ENCODE measurements around the gene SNAPC4.

SNAPC4 gene

DNA sequence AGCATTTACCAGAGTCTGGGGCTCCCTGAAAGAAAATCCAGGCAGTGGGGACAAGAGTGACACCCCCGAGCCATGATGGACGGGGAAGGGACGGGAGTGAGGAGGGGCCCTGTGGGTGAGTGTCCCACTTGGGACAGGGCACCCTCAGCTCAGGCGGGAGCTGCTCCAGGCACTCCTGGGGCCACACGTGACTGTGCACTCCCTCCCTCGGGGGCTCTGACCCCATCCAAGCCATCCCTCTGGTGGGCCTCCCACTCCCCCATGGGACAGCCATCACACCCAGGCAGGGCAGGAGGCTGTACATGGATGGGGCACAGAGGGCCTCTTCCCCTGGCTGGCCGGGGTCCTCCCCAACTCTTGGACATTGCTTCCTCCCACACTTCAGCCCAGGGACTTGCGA, 23.5 kb downstream of the SNAPC4 start:
- H3K4me3 ChIP-seq (ENCODE audit: low read depth, low read length) = no peak overlapping the region
- peak; percentile 73 for DNase-seq (ENCODE audit: low read depth)
- TF ChIP-seq, protein P1, sequence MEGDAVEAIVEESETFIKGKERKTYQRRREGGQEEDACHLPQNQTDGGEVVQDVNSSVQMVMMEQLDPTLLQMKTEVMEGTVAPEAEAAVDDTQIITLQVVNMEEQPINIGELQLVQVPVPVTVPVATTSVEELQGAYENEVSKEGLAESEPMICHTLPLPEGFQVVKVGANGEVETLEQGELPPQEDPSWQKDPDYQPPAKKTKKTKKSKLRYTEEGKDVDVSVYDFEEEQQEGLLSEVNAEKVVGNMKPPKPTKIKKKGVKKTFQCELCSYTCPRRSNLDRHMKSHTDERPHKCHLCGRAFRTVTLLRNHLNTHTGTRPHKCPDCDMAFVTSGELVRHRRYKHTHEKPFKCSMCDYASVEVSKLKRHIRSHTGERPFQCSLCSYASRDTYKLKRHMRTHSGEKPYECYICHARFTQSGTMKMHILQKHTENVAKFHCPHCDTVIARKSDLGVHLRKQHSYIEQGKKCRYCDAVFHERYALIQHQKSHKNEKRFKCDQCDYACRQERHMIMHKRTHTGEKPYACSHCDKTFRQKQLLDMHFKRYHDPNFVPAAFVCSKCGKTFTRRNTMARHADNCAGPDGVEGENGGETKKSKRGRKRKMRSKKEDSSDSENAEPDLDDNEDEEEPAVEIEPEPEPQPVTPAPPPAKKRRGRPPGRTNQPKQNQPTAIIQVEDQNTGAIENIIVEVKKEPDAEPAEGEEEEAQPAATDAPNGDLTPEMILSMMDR (IDR thresholded peaks at IDR 0.05; ENCODE audit: low read depth, low read length) = no peak
- TF ChIP-seq, protein P2, sequence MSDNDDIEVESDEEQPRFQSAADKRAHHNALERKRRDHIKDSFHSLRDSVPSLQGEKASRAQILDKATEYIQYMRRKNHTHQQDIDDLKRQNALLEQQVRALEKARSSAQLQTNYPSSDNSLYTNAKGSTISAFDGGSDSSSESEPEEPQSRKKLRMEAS (IDR thresholded peaks at IDR 0.05; ENCODE audit: low read depth, low read length) = no peak
- TF ChIP-seq POLR2A (IDR thresholded peaks at IDR 0.05; ENCODE audit: extremely low read depth, insufficient read length) = no peak
- TF ChIP-seq MYC (IDR thresholded peaks at IDR 0.05; ENCODE audit: low read depth, low read length) = no peak

DNA sequence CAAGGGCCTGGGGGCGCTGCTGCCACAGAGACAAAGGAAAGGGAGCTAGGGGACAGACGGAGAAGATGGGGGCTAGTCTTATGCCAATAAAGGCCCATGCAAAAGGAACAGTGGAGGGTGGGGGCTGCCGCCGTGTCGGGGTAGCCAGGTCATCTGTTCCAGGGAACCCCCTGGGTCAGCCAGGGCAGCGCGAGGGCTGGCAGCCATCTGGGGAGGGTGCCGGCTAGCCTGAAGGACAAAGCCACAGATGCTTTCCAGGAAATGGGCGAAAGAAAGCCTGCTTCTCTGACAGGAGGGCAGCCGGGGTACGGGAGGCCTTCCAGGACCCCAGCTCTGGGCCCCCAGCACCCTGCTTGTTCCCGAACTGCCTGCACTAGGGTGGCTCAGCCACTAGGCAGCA, 24.9 kb downstream of the SNAPC4 start:
- DNase-seq (ENCODE audit: low read depth) = no peak
- no peak for TF ChIP-seq MYC (IDR thresholded peaks at IDR 0.05; ENCODE audit: low read depth, low read length)
- TF ChIP-seq, protein P1 (IDR thresholded peaks at IDR 0.05; ENCODE audit: low read depth, low read length) = no peak
- TF ChIP-seq, protein P2 (IDR thresholded peaks at IDR 0.05; ENCODE audit: low read depth, low read length) = no peak
- TF ChIP-seq POLR2A (IDR thresholded peaks at IDR 0.05; ENCODE audit: extremely low read depth, insufficient read length) = no peak
- H3K4me3 ChIP-seq (ENCODE audit: low read depth, low read length) = no peak overlapping the region

DNA sequence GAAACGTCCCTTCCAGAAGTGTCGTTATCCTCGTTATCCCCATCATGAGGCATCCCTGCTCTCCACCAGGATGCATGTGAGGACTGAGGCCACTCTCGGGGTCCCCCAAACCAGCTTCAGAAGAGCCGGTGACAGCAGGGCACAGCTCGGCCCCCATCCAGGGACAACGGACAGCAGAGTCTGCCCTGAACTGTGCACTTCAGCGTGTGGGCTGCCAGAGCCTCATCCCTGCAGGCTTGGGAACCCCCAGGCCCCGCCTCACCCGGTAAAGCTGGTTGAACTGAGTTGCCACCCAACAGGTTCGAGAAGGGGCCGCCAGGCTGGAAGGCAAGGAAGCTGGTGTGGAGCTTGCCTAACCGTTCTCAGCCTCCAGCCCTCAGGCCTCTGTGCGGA, 25.8 kb downstream of the SNAPC4 start:
- TF ChIP-seq MYC (IDR thresholded peaks at IDR 0.05; ENCODE audit: low read depth, low read length) = no peak
- TF ChIP-seq, protein P2 (IDR thresholded peaks at IDR 0.05; ENCODE audit: low read depth, low read length) = no peak
- TF ChIP-seq, protein P1 (IDR thresholded peaks at IDR 0.05; ENCODE audit: low read depth, low read length) = no peak
- no peak for TF ChIP-seq POLR2A (IDR thresholded peaks at IDR 0.05; ENCODE audit: extremely low read depth, insufficient read length)
- H3K4me3 ChIP-seq (ENCODE audit: low read depth, low read length) = no peak overlapping the region
- DNase-seq (ENCODE audit: low read depth) = no peak

DNA sequence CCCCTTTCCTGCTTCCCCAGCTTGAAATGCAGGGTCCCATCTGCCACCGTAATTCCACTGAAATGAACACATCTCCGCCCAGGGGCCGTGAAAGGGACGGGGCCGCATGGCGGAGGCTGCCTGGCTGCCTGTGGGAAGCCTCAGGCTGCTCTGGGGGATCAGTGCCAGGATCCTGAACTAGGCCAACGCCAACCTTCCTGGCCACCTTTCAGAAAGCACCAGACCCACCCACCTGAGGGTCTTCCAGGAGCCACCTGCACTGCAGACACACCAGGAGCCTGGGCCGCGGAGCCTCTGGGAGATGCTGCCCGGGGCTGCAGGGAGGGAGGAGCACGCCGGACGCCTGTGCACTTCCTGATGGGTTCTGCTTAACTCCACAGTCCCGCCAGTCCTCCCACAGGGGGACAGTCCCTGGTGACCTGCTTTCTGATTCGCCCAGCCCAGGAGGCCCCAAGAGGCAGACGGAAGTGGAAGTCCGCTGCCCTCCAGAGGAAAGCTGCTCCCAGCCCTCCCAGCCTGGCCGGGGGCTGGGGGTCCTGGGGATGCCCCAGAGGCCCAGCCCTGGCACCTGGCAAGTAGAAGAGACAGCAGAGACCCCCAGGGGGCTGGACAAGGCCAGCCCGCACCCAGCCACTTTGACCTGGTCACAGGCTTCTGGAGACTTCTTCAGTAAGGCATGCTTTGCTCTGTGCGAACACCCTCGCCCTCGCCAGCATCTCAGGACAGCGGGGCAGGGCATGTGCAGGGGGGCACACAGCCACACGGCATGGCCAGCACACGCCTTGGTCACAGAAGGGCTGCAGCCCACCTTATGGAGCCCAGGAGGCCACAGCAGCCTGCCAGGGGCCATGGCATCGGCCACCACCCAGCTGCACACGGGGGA, 26.4 kb downstream of the SNAPC4 start, which contains the start of gene CARD9:
Gene CARD9 (minus strand): TSS at position 370 of the 883 bp plus-strand sequence. CDS start 1,591 bp downstream, outside the sequence.
- peak within 1 kb of the TSS; percentile 92 for H3K4me3 ChIP-seq (ENCODE audit: low read depth, low read length)
- DNase-seq (ENCODE audit: low read depth) = peak; percentile 94
- TF ChIP-seq, protein P1 (IDR thresholded peaks at IDR 0.05; ENCODE audit: low read depth, low read length) = no peak
- TF ChIP-seq, protein P2 (IDR thresholded peaks at IDR 0.05; ENCODE audit: low read depth, low read length) = peak; percentile 50; the same call in 1 of the 2 replicates
- TF ChIP-seq MYC (IDR thresholded peaks at IDR 0.05; ENCODE audit: low read depth, low read length) = peak; percentile 78
- peak; percentile 78 for TF ChIP-seq POLR2A (IDR thresholded peaks at IDR 0.05; ENCODE audit: extremely low read depth, insufficient read length)

- peak overlapping the region; percentile 92 for H3K4me3 ChIP-seq (ENCODE audit: low read depth, low read length)
- TF ChIP-seq, protein P1 (IDR thresholded peaks at IDR 0.05; ENCODE audit: low read depth, low read length) = peak; percentile 36
- TF ChIP-seq, protein P2 (IDR thresholded peaks at IDR 0.05; ENCODE audit: low read depth, low read length) = peak; percentile 93
- no peak for TF ChIP-seq POLR2A (IDR thresholded peaks at IDR 0.05; ENCODE audit: extremely low read depth, insufficient read length)
- TF ChIP-seq MYC (IDR thresholded peaks at IDR 0.05; ENCODE audit: low read depth, low read length) = peak; percentile 73
- peak; percentile 96 for DNase-seq (ENCODE audit: low read depth)
Observed at GRCh38 chr9:136372561-136373299, 27.2 kb downstream of the SNAPC4 start.
